Measurements from ENCODE around the gene PRPF6.

The PRPF6 gene

DNA sequence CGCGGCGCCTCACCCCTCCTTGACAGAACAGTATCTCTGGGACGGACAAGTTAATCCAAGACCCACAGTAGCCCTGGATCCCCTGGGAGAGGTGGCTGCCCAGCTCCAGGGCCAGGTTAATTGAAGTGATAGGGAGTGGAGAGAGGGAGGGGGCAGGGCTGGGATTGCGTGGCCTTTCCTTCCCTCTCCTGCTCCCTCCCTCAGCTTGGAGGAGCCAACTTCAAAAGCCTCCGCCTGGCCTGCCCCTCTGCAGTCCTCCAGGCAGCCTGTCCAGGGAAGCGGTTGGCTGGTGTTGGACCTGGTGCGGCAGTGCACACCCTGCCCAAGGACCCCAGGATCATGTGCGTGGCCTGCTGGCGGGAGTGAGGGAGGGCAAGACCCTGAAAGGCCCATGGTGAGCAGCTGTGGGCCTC, 55.0 kb downstream of the PRPF6 start, which contains the start of gene C20orf204:
Gene C20orf204 (plus strand): TSS at position 250 of the 413 bp plus-strand sequence. CDS start 142 bp downstream, at position 392.
- DNase-seq (ENCODE audit: low read depth in 2 of 2) = no peak

DNA sequence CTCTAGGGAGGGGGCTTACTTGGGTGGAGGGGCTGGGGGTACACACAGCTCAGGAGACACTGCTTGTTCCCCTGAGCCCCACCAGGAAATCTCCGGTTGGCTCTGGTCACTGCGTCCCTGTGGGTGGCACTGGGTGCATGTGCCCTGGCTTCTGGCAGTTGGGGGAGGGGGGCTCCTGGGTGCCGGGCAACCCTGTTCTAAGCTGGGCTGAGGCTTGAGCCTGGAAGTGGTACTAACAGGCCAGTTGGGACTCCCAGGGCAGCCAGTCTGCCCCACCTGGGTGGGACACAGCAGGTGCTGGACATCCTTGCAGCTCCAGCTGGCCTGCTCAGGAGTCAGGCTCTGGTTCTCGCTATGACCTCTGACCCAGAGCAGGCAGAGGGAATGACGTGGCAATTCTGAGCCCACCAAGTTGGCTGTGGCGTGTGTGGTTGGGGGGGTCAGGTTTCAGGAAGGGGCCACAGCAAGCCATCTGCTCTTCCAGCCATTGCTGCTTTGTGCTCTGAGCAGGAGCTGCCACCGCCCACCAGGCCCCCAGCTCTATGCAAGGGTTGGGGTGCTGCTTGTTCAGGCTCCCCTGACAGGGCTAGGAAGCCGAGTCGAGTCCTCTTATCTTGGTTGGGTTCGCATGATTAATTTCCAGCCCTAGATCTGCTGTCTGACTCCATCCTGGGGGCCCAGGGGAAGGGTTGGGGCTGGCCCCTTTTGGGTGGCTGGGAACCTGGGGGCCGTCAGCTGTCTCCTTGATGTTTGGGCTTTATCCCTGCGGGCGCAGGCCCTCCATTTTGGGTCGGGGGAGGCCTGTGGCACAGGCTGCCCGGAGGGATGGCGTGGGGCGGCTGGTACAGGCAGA, 55.6 kb downstream of the PRPF6 start:
- peak; percentile 35 to 46 for DNase-seq (ENCODE audit: low read depth in 2 of 2)

DNA sequence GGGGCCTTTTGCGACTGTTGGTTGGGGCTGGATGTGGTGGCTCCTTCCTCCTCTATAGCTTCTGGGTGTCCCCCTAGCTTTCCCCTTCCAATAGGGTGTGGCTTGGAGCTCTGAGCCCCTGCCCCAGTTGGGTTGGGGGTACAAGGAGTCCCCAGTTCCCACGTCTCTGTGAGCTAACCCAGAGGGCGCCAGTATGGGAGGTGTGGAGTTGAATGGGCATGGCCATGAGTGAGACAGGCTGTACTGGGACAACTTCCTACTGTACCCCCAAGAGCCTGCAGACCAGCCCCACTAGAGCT, 56.2 kb downstream of the PRPF6 start:
- DNase-seq (ENCODE audit: low read depth in 2 of 2) = no peak

DNA sequence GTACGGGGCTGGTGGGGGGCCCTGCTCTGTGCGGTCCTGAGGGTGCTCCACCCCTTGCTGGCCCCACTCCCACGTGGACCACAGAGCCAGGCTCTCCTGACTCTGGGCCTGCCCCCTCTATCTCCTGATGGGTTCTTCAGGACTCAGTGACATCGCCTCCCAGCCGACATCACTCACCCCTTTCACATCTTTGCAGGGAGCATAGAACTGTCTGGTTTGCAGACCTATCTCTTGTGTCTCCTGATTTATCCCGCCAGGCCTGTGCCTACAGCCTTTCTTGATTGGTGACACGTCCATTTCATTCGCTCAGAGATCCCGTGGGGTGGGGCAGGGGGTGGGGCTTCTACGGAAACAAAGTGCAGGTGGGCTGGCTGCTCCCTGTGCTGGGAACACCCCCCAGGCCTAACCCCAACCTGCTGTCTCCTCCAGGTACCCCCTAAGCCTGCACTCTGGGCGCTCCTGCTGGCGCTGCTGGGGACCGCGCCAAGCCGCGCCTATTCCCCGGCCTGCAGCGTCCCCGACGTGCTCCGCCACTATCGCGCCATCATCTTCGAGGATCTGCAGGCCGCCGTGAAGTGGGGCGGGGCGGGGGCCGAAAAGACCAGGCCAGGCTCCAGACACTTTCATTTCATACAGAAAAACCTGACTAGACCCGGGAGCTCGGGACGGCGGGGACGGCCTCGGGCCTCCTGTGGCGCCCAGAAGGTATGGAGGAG, 56.7 kb downstream of the PRPF6 start:
- DNase-seq (ENCODE audit: low read depth in 2 of 2) = no peak

DNA sequence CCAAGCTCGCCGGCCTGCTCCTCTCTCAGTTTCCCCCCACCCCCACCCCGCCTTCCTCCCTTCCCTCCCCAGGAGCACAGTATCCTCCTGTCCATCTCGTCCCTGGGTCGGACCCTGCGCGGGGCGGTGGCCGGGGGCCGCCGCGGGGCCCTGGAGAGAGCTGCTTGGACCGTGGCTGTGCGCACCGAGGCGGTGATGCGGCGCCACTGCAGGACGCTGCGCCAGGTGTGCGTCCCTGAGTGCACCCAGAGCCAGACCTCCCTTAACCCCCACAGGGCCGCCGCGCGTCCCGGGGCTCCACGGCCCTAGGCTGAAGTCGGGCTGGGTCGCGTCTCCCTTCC, 57.3 kb downstream of the PRPF6 start:
- DNase-seq (ENCODE audit: low read depth in 2 of 2) = no peak

DNA sequence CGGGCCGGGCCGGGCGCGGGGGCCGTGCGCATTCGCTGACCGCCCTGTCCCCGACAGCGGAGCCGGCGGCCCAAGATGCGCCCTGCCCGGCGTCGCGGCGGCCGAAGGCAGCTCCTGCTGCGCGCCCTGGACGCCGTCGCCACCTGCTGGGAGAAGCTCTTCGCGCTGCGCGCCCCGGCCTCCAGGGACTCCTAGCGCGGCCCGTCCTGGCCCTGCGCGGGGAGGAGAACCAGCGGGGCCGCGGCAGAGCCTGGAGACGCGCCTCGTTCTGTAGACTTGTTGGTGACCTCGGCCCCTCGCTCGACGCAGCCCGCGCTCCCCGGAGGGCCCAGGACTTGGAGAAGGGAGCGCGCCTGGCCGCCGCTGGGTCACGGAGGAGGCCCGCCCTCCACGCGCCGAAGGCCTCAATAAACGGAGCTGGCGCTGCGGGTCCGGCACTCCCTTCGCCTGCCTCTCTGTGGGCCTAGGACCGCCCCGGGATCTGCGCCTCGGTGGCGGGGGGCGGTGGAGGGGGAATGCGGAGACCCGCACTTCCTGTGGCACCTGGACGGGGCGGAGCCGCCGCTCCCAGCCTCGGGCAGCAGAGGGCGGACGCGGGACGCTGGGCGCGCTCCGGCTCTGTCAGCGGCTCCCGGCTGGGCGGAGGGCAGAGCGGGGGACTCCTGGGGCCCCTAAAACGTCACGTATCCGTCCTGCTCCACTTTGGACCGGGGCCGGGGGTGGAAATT, 57.8 kb downstream of the PRPF6 start:
- DNase-seq (ENCODE audit: low read depth in 2 of 2) = peak; percentile 69 to 73

DNA sequence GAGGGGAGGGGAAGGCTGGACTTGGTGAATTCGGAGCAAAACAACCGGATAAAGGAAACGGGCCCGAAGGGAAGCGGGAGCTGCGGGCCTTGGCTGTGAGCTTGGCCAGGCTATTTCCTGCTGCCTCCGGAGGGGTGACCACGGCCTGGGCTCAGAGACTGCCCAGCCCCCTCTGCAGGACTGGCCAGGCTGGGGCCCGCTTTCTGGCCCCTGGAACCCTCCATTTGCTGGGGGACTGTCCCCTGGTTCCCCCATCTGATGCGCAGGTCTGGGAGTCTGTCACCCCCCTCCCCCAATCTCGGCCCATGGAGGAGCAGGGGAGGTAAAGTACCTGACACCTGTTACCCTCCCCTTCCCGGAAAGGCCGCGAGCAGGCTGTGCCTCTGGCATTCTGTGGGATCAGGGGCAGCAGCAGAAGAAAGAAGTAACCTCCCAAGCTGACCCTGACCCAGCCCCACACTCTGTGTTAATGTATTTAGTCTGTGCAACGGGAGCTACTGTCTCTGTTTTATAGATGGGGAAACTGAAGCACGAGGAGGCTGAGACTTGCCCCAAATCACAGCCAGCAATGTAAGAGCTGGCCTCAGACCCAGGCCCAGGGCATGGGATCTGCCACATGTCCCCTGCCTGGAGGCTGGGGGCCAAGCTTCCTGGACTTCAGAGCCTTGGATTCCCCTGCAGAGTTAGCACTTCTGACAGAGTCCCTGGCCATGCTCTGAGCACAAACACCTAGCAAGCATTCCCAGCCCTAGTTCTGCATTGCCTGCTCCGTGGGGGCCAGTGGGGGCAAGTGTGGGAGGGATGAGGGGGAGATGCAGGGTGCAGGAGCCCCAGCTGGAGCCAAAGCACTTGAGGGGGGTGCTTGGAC, 58.6 kb downstream of the PRPF6 start:
- no peak for DNase-seq (ENCODE audit: low read depth in 2 of 2)

DNA sequence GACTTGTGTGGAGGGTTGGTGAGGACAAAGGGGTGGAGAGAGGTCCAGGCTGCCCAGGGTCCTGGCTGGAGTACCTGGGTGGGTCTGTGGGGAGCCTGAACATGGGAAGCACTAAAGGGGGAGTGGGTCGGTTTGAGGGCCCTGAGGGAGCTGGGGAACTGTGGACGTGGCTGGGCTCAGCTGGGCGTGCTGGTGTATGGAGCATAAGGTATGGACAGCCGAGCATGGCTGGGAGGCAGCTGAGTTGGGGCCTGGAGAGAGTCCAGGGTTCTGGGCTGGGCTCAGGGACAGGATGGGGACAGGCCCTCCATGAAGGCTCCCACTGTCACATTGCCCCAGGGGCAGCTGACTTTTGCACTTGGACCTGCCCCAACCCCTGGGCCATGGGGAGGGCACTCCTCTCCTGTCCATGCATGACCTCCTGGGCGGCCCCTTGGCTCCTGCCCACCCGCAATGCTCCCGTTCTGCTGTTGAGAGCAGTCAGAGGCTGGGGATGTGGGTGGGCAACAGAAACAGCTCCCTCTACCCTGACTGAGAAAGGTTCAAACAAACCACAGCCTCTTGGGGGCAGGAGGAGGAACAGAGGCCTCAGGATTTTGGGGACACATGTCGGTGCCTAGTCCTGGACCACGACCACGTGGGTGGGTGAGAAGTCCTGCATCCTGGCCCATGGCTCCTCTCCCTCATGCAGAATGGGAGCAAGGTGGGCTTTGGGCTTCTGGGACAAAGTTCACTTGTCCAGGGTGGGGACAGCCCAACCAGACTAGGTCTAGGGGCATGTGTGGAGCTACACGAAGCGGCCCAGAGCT, 59.5 kb downstream of the PRPF6 start:
- DNase-seq (ENCODE audit: low read depth in 2 of 2) = no peak

DNA sequence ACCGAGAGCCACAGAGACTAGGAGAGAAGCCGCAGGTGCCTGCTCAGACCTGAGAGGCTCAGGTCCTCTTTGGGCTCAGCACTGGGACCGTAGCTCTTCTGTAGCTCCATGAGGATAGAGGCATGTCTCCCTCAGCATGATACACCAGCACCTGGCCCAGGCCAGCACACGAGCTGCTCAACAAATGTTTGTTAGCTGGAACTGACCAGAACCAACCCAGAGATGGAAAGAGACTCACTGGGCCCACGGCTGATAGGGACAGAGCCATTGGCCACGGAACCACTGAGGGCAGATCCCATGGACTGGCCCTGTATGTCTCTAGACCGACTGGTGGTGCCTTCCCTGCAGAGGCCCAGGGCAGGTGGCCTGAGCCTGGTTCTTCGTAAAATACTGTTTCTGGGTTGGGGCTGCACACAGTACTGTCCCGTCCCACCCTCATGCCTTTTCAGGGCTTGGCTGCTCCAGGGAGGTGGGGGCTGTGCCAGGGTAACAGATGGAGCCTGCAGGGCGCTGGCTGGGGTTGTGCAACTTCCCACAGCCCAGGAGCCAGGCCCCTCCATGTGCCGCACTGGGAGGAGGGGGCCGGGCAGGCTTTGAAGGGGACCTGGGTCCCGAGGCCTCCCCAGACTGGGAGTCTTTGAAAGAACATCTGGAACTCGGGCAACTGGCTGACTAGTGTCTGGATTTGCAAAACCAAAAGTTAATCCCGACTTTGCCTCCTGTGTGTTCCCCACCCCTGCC, 60.3 kb downstream of the PRPF6 start:
- DNase-seq (ENCODE audit: low read depth in 2 of 2) = no peak

DNA sequence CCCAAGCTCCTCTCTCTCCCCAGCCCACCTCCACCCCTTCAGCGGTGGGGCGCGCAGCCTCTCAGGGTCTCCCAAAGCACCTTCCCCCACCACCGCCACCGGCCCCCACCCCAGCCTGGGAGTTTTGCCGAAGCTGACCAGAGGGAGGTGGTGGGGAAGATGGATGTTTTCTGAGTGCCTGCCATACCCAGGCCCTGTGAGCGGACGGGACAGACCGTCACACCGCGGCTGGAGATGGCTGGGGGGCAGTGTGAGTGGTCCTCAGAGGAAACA, 60.8 kb downstream of the PRPF6 start:
- no peak for DNase-seq (ENCODE audit: low read depth in 2 of 2)

DNA sequence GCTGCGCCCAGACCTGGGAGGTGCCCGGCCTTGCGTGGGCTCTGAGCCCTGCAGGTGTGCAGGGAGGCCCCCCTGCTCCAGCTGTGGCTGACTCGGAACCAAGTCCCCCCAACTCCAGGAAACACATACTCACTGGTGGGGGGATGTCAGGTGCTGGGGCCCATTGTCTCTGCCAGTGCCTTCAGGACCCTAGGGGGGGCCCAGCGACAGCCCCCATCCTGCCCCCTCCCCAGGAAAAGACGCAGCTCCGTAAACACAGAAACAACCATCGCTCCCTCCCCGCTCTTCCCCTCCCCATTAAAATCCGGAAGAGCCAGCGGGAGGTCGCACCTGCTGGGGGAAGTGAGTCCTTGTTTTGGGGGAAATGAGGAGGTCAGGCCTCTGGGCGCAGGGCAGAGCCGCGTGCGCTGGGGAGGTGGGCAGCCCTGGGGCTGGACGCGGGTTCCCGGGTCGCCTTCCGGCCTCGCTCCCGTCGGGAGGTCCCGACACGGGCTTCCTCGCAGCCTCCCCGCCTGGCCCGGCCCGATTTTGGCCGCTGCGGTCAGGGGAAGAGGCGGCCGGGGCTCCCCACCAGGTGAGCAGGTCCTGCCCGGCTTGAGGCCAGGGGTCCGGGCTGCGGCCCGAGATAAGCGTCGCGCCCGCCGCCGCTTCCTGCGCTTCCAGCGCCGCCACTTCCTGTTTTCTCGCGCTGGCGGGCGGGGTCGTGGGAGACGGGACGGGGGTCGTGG, 61.3 kb downstream of the PRPF6 start:
- DNase-seq (ENCODE audit: low read depth in 2 of 2) = no peak

DNA sequence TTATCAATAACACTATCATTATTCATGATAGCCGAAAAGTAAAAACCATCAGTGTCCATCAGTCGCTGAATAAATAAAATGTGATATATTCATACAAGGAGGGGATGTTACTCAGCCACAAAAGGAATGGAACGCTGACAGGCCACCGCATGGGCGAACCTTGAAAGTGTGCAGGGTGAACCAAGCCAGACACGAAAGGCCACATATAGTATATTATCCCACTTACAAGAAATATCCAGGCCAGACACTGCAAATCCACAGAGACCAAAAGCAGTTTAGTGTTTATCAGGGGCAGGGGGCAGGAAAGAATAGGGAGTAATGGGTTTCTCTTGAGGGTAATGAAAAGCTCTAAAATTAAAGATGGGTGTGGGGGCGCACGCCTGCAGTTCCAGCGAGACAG, 62.8 kb downstream of the PRPF6 start:
- no peak for DNase-seq (ENCODE audit: low read depth in 2 of 2)

DNA sequence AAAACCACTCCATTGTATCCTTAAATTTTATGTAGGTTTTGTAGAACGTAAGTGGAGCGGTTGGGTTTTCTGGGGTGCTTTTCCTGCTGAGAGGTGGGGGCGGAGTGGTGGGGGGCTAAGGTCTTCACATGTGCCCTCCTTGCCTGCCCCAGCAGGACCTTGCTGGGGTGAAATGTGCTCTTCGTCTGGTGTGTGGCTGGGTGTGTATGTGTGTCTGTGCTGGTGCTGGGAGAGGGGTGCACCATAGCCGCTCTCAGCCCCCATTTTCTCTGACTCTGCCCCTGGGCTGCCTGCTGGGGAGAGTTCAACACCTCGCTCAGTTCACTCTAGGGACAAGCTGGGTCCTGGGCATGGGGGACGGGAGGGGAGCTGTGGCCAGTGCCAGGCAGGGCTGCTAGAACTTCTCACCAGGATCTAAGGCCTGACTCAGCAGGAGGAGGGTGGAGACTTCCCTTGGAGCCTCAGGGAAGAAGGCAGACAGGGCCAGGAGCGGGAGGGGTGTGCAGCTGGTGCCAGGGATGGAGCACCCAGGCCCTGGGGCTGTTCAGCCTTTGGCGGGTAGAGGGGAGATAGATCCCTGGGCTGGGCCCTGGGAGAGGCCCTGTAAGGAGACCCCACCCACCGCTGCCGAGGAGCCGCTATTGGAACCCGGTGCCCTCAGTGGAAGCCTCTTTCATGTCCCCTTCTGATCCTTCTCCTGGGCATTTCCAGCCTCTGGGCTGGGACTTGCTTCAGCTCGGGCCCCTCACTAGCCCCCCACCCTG, 63.7 kb downstream of the PRPF6 start:
- no peak for DNase-seq (ENCODE audit: low read depth in 2 of 2)

DNA sequence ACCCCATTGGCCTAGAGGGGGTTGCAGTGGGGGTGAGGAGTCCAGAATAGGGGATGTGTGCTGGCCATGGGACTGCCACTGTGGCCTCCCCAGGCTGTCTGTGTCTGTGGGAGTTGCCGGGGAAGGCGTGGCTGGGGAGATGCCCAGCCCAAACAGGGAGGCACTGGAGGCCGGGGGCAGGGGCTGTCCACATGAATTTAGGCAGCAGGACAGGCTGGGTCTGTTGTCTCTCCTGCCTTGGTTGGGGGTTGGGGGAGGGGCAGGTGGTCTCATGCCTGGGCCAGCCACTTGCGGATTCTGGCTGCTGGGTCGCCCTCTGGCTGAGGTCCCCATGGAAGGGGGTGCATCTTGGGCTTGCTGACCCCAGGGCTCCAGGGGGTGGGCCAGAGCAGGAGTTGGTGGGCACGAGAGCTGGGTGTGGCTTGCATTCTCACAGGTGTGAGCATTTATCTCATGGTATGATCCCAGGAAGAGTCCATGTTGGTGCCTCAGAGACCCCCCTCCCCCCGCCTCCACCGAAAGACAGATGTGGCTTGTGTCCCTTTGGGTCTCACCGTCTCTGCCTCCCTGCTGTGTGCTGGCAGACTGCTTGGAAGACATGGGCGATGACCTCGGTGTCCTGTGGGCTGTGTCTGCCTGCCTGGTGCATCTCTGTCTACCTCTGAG, 64.5 kb downstream of the PRPF6 start:
- no peak for DNase-seq (ENCODE audit: low read depth in 2 of 2)

DNA sequence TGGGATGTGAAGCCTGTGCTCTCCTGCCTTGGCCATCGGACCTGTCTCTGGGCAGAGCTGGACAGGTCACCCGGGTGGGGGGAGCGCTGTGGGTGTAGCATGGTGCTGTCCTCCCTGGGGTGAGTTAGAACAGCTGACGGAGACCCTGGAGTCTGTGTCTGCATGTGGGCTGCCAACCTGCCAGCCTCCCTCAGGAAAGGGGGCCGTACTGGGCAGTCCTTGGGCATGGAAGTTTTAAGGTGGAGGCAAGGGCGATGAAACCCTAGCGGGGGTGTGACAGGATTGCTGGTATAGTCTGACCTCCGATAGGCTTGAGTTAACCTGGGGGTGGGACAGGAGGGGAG, 66.1 kb downstream of the PRPF6 start:
- no peak for DNase-seq (ENCODE audit: low read depth in 2 of 2)

DNA sequence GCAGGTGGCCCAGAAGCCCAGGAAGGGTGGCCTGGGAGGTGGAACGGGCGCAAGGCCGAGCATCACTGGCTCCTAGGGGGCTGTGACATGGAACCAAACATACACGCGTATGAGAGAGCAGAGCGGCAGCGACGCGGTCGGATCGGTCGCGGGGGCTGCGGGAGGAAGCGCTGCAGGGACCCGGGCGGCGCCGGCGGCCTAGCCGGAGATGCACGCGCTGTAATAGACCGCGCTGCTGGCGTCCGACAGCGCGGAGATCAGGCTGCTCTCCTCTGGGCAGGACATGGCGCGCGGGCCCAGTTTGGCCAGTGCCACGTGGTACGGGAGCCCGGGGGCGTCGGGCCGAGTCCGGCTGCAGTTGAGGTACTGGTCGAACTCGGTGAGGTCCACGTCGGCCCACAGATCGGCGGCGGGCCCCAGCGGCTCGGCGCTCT, 67.1 kb downstream of the PRPF6 start:
- no peak for DNase-seq (ENCODE audit: low read depth in 2 of 2)

DNA sequence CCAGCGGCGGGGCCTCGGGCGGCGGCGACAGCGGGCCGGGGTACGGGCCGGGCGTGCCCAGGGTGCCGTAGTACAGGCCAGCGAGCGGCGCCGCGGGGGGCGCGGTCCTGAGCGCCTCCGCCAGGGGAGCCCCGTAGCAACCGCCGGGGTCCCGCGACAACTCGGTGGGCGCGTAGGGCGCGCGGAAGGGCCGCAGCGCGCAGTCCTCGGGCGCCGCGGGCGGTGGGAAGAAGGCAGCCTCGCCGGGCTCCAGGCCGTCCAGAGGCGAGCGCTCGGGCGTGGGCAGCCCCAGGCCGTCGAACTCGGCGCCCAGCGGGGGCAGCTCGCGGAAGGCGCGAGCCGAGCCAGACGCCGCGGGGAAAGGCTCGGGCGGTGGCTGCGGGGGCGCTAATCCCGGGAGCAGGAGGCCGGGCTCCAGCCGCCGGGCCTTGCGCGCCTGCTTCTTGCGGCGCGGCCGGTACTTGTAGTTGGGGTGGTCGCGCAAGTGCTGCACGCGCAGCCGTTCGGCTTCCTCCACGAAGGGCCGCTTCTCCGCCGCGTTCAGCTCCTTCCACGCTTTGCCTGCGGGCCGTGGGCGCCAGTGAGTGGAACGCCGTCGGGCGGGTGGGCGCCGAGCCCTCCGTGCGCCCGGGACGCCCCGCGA, 67.6 kb downstream of the PRPF6 start:
- no peak for DNase-seq (ENCODE audit: low read depth in 2 of 2)
